ENCODE results near the gene SLC17A5. TPM values are rescaled to one million over a fixed set of nuclear protein-coding genes. Genes with fewer than 3 reads are reported as not detected.
A peak's percentile ranks its signal among the peaks of the same experiment; 100 is the strongest.

SLC17A5 gene
- total and polyA plus RNA-seq, 9 of the 15 experiments (the other 6 are each of a cell fraction or from before 2014, with no cell fraction given) = 1.3 to 7.2 (median 3.4) TPM

GRCh38 chr6:73653571-73654424, at the start of gene SLC17A5 (continued):
- peak; percentile 86 for TF ChIP-seq ZNF592 (IDR thresholded peaks at IDR 0.05)
- TF ChIP-seq ZNF75A (CRISPR knock-in tag; IDR thresholded peaks at IDR 0.05) = no peak
- TF ChIP-seq TOE1 (IDR thresholded peaks at IDR 0.05; ENCODE audit: borderline replicate concordance) = no peak
- TF ChIP-seq TOE1 (CRISPR knock-in tag; IDR thresholded peaks at IDR 0.05; ENCODE audit: borderline replicate concordance, low read depth) = no peak
- 0 out of 2 replicates have a peak, but pooled peaks have one; percentile 19 for TF ChIP-seq ZNF232 (CRISPR knock-in tag; IDR thresholded peaks at IDR 0.05)
- TF ChIP-seq ZNF174 (CRISPR knock-in tag; IDR thresholded peaks at IDR 0.05) = no peak
- 0 out of 2 replicates have a peak, but pooled peaks have one; percentile 23 for TF ChIP-seq GABPA (tag; conservative IDR thresholded peaks at IDR 0.05; ENCODE audit: low read depth)
- no peak for TF ChIP-seq BACH1 (tag; IDR thresholded peaks at IDR 0.05)
- TF ChIP-seq ERF (CRISPR knock-in tag; IDR thresholded peaks at IDR 0.05) = peak; percentile 27; the same call in 1 of the 2 replicates
- TF ChIP-seq, protein P1, sequence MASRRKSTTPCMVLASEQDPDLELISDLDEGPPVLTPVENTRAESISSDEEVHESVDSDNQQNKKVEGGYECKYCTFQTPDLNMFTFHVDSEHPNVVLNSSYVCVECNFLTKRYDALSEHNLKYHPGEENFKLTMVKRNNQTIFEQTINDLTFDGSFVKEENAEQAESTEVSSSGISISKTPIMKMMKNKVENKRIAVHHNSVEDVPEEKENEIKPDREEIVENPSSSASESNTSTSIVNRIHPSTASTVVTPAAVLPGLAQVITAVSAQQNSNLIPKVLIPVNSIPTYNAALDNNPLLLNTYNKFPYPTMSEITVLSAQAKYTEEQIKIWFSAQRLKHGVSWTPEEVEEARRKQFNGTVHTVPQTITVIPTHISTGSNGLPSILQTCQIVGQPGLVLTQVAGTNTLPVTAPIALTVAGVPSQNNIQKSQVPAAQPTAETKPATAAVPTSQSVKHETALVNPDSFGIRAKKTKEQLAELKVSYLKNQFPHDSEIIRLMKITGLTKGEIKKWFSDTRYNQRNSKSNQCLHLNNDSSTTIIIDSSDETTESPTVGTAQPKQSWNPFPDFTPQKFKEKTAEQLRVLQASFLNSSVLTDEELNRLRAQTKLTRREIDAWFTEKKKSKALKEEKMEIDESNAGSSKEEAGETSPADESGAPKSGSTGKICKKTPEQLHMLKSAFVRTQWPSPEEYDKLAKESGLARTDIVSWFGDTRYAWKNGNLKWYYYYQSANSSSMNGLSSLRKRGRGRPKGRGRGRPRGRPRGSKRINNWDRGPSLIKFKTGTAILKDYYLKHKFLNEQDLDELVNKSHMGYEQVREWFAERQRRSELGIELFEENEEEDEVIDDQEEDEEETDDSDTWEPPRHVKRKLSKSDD (conservative IDR thresholded peaks at IDR 0.05; ENCODE audit: low read length) = no peak
- TF ChIP-seq SFPQ (IDR thresholded peaks at IDR 0.05; ENCODE audit: low read depth, low read length) = no peak
- TF ChIP-seq, protein P2, sequence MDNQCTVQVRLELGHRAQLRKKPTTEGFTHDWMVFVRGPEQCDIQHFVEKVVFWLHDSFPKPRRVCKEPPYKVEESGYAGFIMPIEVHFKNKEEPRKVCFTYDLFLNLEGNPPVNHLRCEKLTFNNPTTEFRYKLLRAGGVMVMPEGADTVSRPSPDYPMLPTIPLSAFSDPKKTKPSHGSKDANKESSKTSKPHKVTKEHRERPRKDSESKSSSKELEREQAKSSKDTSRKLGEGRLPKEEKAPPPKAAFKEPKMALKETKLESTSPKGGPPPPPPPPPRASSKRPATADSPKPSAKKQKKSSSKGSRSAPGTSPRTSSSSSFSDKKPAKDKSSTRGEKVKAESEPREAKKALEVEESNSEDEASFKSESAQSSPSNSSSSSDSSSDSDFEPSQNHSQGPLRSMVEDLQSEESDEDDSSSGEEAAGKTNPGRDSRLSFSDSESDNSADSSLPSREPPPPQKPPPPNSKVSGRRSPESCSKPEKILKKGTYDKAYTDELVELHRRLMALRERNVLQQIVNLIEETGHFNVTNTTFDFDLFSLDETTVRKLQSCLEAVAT (IDR thresholded peaks at IDR 0.05) = no peak
- no peak for TF ChIP-seq PTTG1 (tag; IDR thresholded peaks at IDR 0.05; ENCODE audit: low read depth)
- no peak; the same call in 1 of the 2 replicates for TF ChIP-seq LCOR (CRISPR knock-in tag; IDR thresholded peaks at IDR 0.05)
- TF ChIP-seq SMARCB1 (IDR thresholded peaks at IDR 0.05; ENCODE audit: insufficient read length, low read depth) = no peak

All from K562 (cell line).